Activated naive CD4-positive, alpha-beta T cell (primary cell): Measurements from ENCODE around the gene ATP6V1F.

ENCODE experiments used
- DNase-seq, 4 experiments: peaks; one replicate each; lab custom pipeline; 2025; lab: John Stamatoyannopoulos, UW

Gene ATP6V1F

GRCh38 chr7:128869138-128869943 lies 6.7 kb downstream of the ATP6V1F start:
- DNase-seq, result peak in 1 of 4 experiments; percentile 37

GRCh38 chr7:128869944-128870285 lies 7.3 kb downstream of the ATP6V1F start:
- DNase-seq, result no peak

- DNase-seq, result no peak
Measured at GRCh38 chr7:128871050-128871449, 8.4 kb downstream of the ATP6V1F start.

- no peak for DNase-seq
Measured at GRCh38 chr7:128872394-128872824, 9.8 kb downstream of the ATP6V1F start.

- DNase-seq, result no peak
Measured at GRCh38 chr7:128873234-128873633, 10.6 kb downstream of the ATP6V1F start.

GRCh38 chr7:128874140-128875031 lies 11.7 kb downstream of the ATP6V1F start:
- no peak for DNase-seq

- DNase-seq, result no peak
Measured at GRCh38 chr7:128875523-128875948, 12.9 kb downstream of the ATP6V1F start.

GRCh38 chr7:128876127-128876526 lies 13.5 kb downstream of the ATP6V1F start:
- no peak for DNase-seq

- DNase-seq, result no peak
Measured at GRCh38 chr7:128876586-128876977, 13.9 kb downstream of the ATP6V1F start.

- DNase-seq, result no peak
Measured at GRCh38 chr7:128876978-128877755, 14.5 kb downstream of the ATP6V1F start.

GRCh38 chr7:128877756-128878120 lies 15.1 kb downstream of the ATP6V1F start:
- DNase-seq, result no peak

- no peak for DNase-seq
Measured at GRCh38 chr7:128878226-128879105, 15.8 kb downstream of the ATP6V1F start.

GRCh38 chr7:128879461-128879938 lies 16.8 kb downstream of the ATP6V1F start:
- DNase-seq, result no peak

- DNase-seq, result no peak
Measured at GRCh38 chr7:128879939-128880746, 17.5 kb downstream of the ATP6V1F start.

GRCh38 chr7:128880791-128881457 lies 18.3 kb downstream of the ATP6V1F start:
- no peak for DNase-seq

GRCh38 chr7:128881458-128882125 lies 18.9 kb downstream of the ATP6V1F start:
- no peak for DNase-seq

GRCh38 chr7:128882134-128882533 lies 19.5 kb downstream of the ATP6V1F start:
- DNase-seq, result no peak

GRCh38 chr7:128883622-128884448 lies 21.2 kb downstream of the ATP6V1F start:
- DNase-seq, result peak; percentile 79 to 90 (median 84)
